DOHH2 (cell line): Measurements from ENCODE around the gene CNOT3.

ENCODE experiments used
- H3F3A ChIP-seq: fragments of 200-600 bp; sonication (generic), shearing (Covaris generic); 2 replicates; pipeline ENCODE4 v1.6.0; 2016; ENCODE audit warnings: antibody characterized with exemption, mild to moderate bottlenecking; ENCODE audit not compliant: control insufficient read depth, insufficient read depth
- H3K27ac ChIP-seq: fragments of 200-600 bp; sonication (generic); 2 replicates; pipeline ENCODE4 v1.5.1; 2014; ENCODE audit warnings: low read depth, mild to moderate bottlenecking, low read length, moderate library complexity
- H3K27me3 ChIP-seq: fragments of 200-600 bp; sonication (generic); 2 replicates; pipeline ENCODE4 v1.6.1; 2014; ENCODE audit warnings: mild to moderate bottlenecking, low read length, mixed read lengths; ENCODE audit not compliant: control insufficient read depth
- H3K36me3 ChIP-seq: fragments of 200-600 bp; sonication (generic); 2 replicates; pipeline ENCODE4 v1.6.1; 2014; ENCODE audit warnings: mild to moderate bottlenecking, low read length, moderate library complexity, mixed read lengths; ENCODE audit not compliant: control insufficient read depth
- H3K4me1 ChIP-seq: fragments of 200-600 bp; sonication (generic); 2 replicates; pipeline ENCODE4 v1.6.1; 2014; ENCODE audit warnings: mild to moderate bottlenecking, low read length, mixed read lengths; ENCODE audit not compliant: control insufficient read depth
- H3K4me2 ChIP-seq: fragments of 200-600 bp; sonication (generic); 2 replicates; pipeline ENCODE4 v1.6.0; 2014; ENCODE audit warnings: mild to moderate bottlenecking, low read length, moderate library complexity
- H3K4me3 ChIP-seq: fragments of 200-600 bp; sonication (generic); 2 replicates; pipeline ENCODE4 v1.5.1; 2014; ENCODE audit warnings: mild to moderate bottlenecking, low read length, mixed read lengths
- H3K79me2 ChIP-seq: fragments of 200-600 bp; sonication (generic); 2 replicates; pipeline ENCODE4 v1.6.1; 2014; ENCODE audit warnings: mild to moderate bottlenecking, low read length, mixed read lengths; ENCODE audit not compliant: control insufficient read depth
- H3K9me2 ChIP-seq: fragments of 200-600 bp; sonication (generic); replicated peaks from 2 replicates; pipeline ENCODE4 v1.6.1; 2014; ENCODE audit warnings: mild to moderate bottlenecking, low read length, mixed read lengths; ENCODE audit not compliant: control insufficient read depth
- H3K9me3 ChIP-seq: fragments of 200-600 bp; sonication (generic); 2 replicates; pipeline ENCODE4 v1.6.1; 2014; ENCODE audit warnings: antibody characterized with exemption, low read length, mixed read lengths; ENCODE audit not compliant: control insufficient read depth, insufficient read depth
- H4K20me1 ChIP-seq: fragments of 200-600 bp; sonication (generic); 2 replicates; pipeline ENCODE4 v1.6.0; 2014; ENCODE audit warnings: low read depth, mild to moderate bottlenecking, antibody characterized with exemption, low read length, moderate library complexity; ENCODE audit not compliant: control insufficient read depth, insufficient read depth
- EZH2phosphoT487 ChIP-seq: fragments of 200-600 bp; sonication (generic); IDR thresholded peaks from 2 replicates; pipeline ENCODE4 v1.6.1; 2017; ENCODE audit warnings: borderline replicate concordance, mild to moderate bottlenecking, antibody characterized with exemption, low read length, moderate library complexity, mixed read lengths
- TF ChIP-seq, protein P1 (sequence below): fragments of 200-600 bp; sonication (generic); IDR thresholded peaks from one replicate; pipeline ENCODE4 v1.5.1; 2014; ENCODE audit warnings: antibody characterized with exemption, mild to moderate bottlenecking, low read depth, low read length; ENCODE audit not compliant: poor library complexity, severe bottlenecking

Gene CNOT3

GRCh38 chr19:54106716-54107115 lies 30.8 kb upstream of the CNOT3 start:
- Histone ChIP-seq H3F3A (no peaks in the 10 kb centered on the region), H3K9me2 (no peaks in the 10 kb centered on the region), H3K4me1 (peaks cover 17% of the 10 kb centered on the region), H3K27ac (no peak overlapping the region), H3K27me3 (no peaks in the 10 kb centered on the region), H3K4me3 (no peak overlapping the region), H3K36me3 (peaks cover 59% of the 10 kb centered on the region), H3K4me2 (no peak overlapping the region), H4K20me1 (no peaks in the 10 kb centered on the region), H3K79me2 (peaks cover 35% of the 10 kb centered on the region), H3K9me3 (no peaks in the 10 kb centered on the region)
- no peak for TF ChIP-seq EZH2phosphoT487
- TF ChIP-seq, protein P1, sequence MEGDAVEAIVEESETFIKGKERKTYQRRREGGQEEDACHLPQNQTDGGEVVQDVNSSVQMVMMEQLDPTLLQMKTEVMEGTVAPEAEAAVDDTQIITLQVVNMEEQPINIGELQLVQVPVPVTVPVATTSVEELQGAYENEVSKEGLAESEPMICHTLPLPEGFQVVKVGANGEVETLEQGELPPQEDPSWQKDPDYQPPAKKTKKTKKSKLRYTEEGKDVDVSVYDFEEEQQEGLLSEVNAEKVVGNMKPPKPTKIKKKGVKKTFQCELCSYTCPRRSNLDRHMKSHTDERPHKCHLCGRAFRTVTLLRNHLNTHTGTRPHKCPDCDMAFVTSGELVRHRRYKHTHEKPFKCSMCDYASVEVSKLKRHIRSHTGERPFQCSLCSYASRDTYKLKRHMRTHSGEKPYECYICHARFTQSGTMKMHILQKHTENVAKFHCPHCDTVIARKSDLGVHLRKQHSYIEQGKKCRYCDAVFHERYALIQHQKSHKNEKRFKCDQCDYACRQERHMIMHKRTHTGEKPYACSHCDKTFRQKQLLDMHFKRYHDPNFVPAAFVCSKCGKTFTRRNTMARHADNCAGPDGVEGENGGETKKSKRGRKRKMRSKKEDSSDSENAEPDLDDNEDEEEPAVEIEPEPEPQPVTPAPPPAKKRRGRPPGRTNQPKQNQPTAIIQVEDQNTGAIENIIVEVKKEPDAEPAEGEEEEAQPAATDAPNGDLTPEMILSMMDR = no peak

- TF ChIP-seq, protein P1 = no peak
- TF ChIP-seq EZH2phosphoT487 = no peak
- H3K9me2 ChIP-seq = no peaks in the 10 kb centered on the region
- no peak overlapping the region for H3K4me2 ChIP-seq
- peaks cover 57% of the 10 kb centered on the region for H3K36me3 ChIP-seq
- no peak overlapping the region for H3K27ac ChIP-seq
- H3K9me3 ChIP-seq = no peaks in the 10 kb centered on the region
- no peaks in the 10 kb centered on the region for H4K20me1 ChIP-seq
- H3K27me3 ChIP-seq = no peaks in the 10 kb centered on the region
- H3K4me1 ChIP-seq = peaks cover 9% of the 10 kb centered on the region; the same call in 1 of the 2 replicates
- H3K79me2 ChIP-seq = peaks cover 32% of the 10 kb centered on the region
- no peak overlapping the region for H3K4me3 ChIP-seq
- no peaks in the 10 kb centered on the region for H3F3A ChIP-seq
Measured at GRCh38 chr19:54107876-54108490, 29.6 kb upstream of the CNOT3 start.

- no peaks in the 10 kb centered on the region for H3K9me3 ChIP-seq
- H3K27ac ChIP-seq = no peak overlapping the region
- no peak overlapping the region for H3K4me3 ChIP-seq
- TF ChIP-seq, protein P1 = no peak
- no peak for TF ChIP-seq EZH2phosphoT487
- H3K36me3 ChIP-seq = peaks cover 61% of the 10 kb centered on the region
- H3K27me3 ChIP-seq = no peaks in the 10 kb centered on the region
- peaks cover 9% of the 10 kb centered on the region; the same call in 1 of the 2 replicates for H3K4me1 ChIP-seq
- H4K20me1 ChIP-seq = no peaks in the 10 kb centered on the region
- peaks cover 32% of the 10 kb centered on the region for H3K79me2 ChIP-seq
- H3K9me2 ChIP-seq = no peaks in the 10 kb centered on the region
- no peak overlapping the region for H3K4me2 ChIP-seq
- H3F3A ChIP-seq = no peaks in the 10 kb centered on the region
Measured at GRCh38 chr19:54108496-54108895, 29.1 kb upstream of the CNOT3 start.
